ENCODE results near the gene RFXANK.
A peak's percentile ranks its signal among the peaks of the same experiment; 100 is the strongest.

The RFXANK gene

DNA sequence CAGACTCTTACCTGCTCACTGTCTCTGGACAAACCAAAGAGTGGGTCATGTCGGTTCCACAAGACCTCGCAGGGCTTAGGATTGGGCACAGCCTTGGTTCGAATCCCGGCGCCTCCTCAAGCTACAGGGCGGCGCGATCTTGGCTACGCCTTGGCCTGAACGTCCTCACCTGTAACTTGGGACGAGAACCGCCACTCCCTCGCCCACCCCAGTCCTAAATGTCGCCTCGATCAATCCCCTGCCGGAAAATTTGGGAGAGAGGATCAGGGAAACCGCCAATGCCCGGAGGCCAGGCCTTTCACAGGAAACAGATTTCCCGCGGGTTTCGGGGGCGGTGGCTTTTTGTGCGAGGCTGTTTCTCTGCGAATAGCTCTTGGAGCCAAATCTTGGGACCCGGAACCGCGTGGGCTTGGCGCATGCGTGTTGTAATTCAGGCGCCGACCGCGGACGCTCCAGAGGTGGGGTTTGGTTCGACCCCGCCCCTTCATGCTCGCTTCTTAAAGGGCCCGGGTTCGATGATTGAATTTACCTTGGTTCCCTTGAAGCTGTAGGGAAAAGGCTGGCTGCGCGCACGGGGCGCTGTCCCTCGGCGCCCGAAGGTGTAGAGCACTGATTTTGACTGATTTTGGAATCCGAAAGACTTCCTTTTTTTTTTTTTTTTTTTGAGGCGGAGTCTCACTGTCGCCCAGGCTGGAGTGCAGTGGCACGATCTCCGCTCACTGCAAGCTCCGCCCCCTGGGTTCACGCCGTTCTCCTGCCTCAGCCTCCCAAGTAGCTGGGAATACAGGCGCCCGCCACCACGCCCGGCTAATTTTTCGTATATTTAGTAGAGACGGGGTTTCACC lies 11.2 kb downstream of the RFXANK start, which contains the start of gene NR2C2AP:
Gene NR2C2AP, minus strand, starts transcription at position 403 of the 845 bp plus-strand sequence. Its CDS starts 354 bp downstream, at position 49.
- TF ChIP-seq, protein P1, sequence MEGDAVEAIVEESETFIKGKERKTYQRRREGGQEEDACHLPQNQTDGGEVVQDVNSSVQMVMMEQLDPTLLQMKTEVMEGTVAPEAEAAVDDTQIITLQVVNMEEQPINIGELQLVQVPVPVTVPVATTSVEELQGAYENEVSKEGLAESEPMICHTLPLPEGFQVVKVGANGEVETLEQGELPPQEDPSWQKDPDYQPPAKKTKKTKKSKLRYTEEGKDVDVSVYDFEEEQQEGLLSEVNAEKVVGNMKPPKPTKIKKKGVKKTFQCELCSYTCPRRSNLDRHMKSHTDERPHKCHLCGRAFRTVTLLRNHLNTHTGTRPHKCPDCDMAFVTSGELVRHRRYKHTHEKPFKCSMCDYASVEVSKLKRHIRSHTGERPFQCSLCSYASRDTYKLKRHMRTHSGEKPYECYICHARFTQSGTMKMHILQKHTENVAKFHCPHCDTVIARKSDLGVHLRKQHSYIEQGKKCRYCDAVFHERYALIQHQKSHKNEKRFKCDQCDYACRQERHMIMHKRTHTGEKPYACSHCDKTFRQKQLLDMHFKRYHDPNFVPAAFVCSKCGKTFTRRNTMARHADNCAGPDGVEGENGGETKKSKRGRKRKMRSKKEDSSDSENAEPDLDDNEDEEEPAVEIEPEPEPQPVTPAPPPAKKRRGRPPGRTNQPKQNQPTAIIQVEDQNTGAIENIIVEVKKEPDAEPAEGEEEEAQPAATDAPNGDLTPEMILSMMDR (IDR thresholded peaks at IDR 0.05; ENCODE audit: low read depth, low read length), result no peak
- peak; percentile 71 for DNase-seq (ENCODE audit: extremely low read depth, low read depth)

DNA sequence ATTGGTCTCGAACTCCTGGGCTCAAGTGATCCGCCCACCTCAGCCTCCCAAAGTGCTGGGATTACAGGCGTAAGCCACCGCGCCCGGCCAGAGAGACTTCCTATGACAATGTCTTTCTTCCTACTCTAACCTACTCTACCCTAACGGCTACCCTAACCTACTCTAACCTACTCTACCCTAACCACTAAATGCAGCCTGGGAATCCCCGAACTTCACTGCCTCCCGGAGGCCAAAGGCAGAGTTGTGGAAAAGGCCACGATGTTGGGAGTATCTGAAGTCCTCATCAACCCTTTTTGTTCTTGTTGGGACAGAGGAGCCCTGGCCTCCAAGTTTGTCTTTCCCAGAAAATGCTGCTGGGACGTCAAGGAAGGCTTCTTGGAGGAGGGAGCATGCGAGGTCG lies 12.1 kb downstream of the RFXANK start:
- DNase-seq (ENCODE audit: extremely low read depth, low read depth), result no peak
- TF ChIP-seq, protein P1 (IDR thresholded peaks at IDR 0.05; ENCODE audit: low read depth, low read length), result no peak

DNA sequence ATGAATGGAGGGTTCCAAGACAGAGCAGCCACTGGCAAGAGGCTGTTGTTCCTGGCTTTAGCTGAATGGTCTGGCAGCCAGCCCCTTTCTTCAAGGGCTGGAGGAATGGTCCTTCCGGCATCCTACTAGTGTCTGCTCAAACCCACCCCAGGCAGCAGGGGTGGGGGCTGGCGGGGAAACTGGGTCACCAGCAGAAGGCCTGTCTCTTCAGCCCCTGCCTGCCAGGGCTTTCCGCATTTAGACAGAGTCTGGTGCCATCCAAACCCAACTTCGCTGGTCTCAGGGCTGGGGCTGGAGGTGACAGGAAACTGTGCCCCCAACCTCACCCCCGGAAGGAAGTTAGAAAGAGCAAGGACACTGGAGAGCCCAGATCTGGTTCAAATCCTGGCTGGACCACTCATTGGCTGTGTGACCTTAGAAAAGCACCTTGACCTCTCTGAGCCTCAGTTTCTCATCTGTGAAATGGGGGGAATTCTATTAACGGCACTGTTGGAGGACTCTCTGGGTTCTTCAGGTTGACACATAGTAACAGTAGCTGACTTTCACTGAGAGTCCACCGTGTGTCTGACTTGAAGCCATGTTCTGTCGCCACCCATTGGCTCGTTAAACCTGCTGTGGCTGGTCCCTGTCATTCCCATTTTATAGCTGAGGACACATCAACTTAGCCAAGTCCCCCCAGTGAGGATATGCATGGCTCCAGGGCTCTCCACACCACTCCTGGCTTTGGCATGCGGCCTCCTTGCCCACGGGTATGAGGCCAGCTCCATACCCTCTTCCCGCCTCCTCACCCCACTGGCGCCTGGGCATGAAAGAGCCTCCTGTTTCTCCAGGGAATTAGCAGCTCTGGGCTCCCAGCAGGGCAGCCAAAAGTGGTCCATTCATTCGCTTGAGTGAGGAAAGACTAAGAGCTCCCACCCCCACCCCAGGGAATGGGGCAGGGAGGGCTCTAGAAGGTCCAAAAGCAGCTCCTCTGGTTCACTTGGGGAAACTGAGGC lies 13.7 kb downstream of the RFXANK start:
- no peak for DNase-seq (ENCODE audit: extremely low read depth, low read depth)
- TF ChIP-seq, protein P1 (IDR thresholded peaks at IDR 0.05; ENCODE audit: low read depth, low read length), result no peak

GRCh38 chr19:19206938-19207337 lies 14.9 kb downstream of the RFXANK start:
- TF ChIP-seq, protein P1 (IDR thresholded peaks at IDR 0.05; ENCODE audit: low read depth, low read length), result no peak
- no peak for DNase-seq (ENCODE audit: extremely low read depth, low read depth)

DNA sequence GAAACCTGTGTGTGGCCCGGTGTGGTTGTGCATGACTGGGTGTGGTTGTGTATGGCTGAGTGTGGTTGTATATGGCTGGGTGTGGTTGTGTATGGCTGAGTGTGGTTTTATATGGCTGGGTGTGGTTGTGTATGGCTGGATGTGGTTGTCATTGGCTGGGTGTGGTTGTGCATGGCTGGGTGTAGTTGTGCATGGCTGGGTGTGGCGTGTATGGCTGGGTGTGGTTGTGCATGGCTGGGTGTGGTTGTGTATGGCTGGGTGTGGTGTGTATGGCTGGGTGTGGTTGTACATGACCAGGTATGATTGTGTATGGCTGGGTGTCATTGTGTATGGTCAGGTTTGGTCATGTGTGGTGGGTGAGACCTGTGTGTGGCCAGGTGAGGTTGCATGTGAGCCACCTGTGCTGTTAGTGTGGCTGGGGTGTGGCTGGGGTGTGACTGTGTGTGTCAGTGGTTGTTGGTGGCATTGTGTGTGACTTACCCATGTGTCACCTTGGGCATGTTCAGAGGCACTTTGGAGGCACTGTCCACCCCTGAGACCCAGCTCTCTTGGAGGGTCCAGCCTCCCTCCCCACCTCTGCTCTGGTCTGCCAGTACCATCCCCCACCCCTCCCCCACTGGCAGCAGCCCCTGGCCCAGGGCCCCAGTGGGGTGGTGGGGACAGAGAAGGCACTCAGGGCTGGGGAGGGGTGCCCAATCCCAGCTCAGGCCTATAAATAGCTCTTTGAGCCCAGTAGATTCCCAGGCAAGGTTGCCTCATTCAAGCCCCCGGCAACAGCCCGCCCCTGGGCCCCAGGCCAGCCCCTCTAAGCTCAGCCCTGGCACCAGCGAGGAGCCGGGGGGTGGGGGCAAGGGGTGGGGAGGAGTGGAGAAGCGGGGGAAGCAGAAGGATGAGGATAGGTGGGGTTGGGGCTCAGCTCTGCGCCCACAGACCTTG lies 15.8 kb downstream of the RFXANK start:
- DNase-seq (ENCODE audit: extremely low read depth, low read depth), result no peak
- TF ChIP-seq, protein P1 (IDR thresholded peaks at IDR 0.05; ENCODE audit: low read depth, low read length), result no peak

GRCh38 chr19:19209372-19209771 lies 17.3 kb downstream of the RFXANK start:
- DNase-seq (ENCODE audit: extremely low read depth, low read depth), result no peak
- TF ChIP-seq, protein P1 (IDR thresholded peaks at IDR 0.05; ENCODE audit: low read depth, low read length), result no peak
